HTR-8/SVneo (cell line): Measurements from ENCODE around the gene MECR.

Source experiments
- DNase-seq: peaks from one replicate; pipeline ENCODE4 v3.0.0; 2011; ENCODE audit warnings: low spot score, mixed read lengths; ENCODE audit not compliant: insufficient read length
- FAIRE-seq: peaks from 2 replicates; lab custom pipeline; 2011; peaks lifted over from hg19 to GRCh38; lab: Jason Lieb, UNC

MECR gene

GRCh38 chr1:29210278-29211085, 20.3 kb downstream of the MECR start:
- FAIRE-seq (no peak), DNase-seq (no peak)

GRCh38 chr1:29209173-29209572, 21.6 kb downstream of the MECR start:
- no peak for DNase-seq
- FAIRE-seq, result no peak

- DNase-seq, result no peak
- FAIRE-seq, result no peak
Measured at GRCh38 chr1:29208442-29208841, 22.3 kb downstream of the MECR start.

GRCh38 chr1:29202584-29203340, 28.0 kb downstream of the MECR start:
- FAIRE-seq, result peak; percentile 96
- DNase-seq, result peak; percentile 95

GRCh38 chr1:29202053-29202452, 28.7 kb downstream of the MECR start:
- FAIRE-seq (no peak), DNase-seq (no peak)

- no peak for FAIRE-seq
- DNase-seq, result no peak
Measured at GRCh38 chr1:29201595-29202051, 29.1 kb downstream of the MECR start.

- FAIRE-seq (no peak), DNase-seq (no peak)
Measured at GRCh38 chr1:29200906-29201594, 29.7 kb downstream of the MECR start.

GRCh38 chr1:29197993-29198392, 32.7 kb downstream of the MECR start:
- no peak for DNase-seq
- FAIRE-seq, result peak; percentile 4

GRCh38 chr1:29197590-29197924, 33.2 kb downstream of the MECR start:
- DNase-seq (peak; percentile 15), FAIRE-seq (no peak)

GRCh38 chr1:29196863-29197589, 33.7 kb downstream of the MECR start:
- no peak for FAIRE-seq
- DNase-seq, result no peak

- DNase-seq (no peak), FAIRE-seq (no peak)
Measured at GRCh38 chr1:29195881-29196291, 34.8 kb downstream of the MECR start.

GRCh38 chr1:29193879-29194455, 36.8 kb downstream of the MECR start:
- no peak for FAIRE-seq
- no peak for DNase-seq

GRCh38 chr1:29190718-29191117, 40.0 kb downstream of the MECR start:
- DNase-seq, result no peak
- FAIRE-seq, result no peak

- no peak for FAIRE-seq
- DNase-seq, result no peak
Measured at GRCh38 chr1:29186707-29187106, 44.0 kb downstream of the MECR start.

- FAIRE-seq (no peak), DNase-seq (no peak)
Measured at GRCh38 chr1:29186252-29186651, 44.5 kb downstream of the MECR start.

GRCh38 chr1:29183287-29183686, 47.4 kb downstream of the MECR start:
- FAIRE-seq, result no peak

GRCh38 chr1:29181413-29182225, 49.1 kb downstream of the MECR start, which contains the start of gene SRSF4:
Gene SRSF4, minus strand, starts transcription at chr1:29181900. Its CDS starts 148 bp downstream, at chr1:29181752.
- FAIRE-seq (peak; percentile 95), DNase-seq (peak; percentile 97)

More at GRCh38 chr1:29183287-29183686, 47.4 kb downstream of the MECR start:
- no peak for DNase-seq

GRCh38 chr1:29180497-29181412, 50.0 kb downstream of the MECR start:
- no peak for FAIRE-seq
- no peak for DNase-seq
